GM12878 (cell line): ENCODE results near the gene LEF1. TPM values are rescaled to one million over a fixed set of nuclear protein-coding genes. Genes with fewer than 3 reads are reported as not detected.

Source experiments
- ATAC-seq: fragments of 200-7000 bp; cut with Tn5 transposase; 3 replicates; pipeline ENCODE4 v1.9.1; 2020; ENCODE audit warnings: mild to moderate bottlenecking, moderate library complexity
- BruUV-seq: library from RNA; stranded (reverse); fragments of 400-500 nt; replicated peaks from 2 replicates; lab custom pipeline; 2021; lab: Mats Ljungman, UMichigan
- CTCF ChIA-PET: fragments of 300-600 bp; sonication (Branson Sonifier 250); formaldehyde crosslinking; extraction: SDS; loops from one replicate; lab custom pipeline; 2021; ENCODE audit warnings: inconsistent platforms; lab: Yijun Ruan, JAX
- POLR2A ChIA-PET: fragments of 350-600 bp; formaldehyde crosslinking; extraction: SDS; loops from one replicate; lab custom pipeline; 2021; ENCODE audit warnings: inconsistent platforms; lab: Charles Lee
- RAD21 ChIA-PET: fragments of 300-600 bp; sonication (Branson Sonifier 250); formaldehyde crosslinking; loops from one replicate; lab custom pipeline; 2023; ENCODE audit warnings: antibody characterized with exemption; ENCODE audit not compliant: unreplicated experiment; lab: Charles Lee
- SMC1A ChIA-PET: fragments of 300-600 bp; sonication (Branson Sonifier 250); formaldehyde crosslinking; loops from one replicate; lab custom pipeline; 2023; ENCODE audit not compliant: unreplicated experiment, uncharacterized antibody; lab: Charles Lee
- DNase-seq: peaks from one replicate; pipeline ENCODE4 v3.0.0-alpha.2; 2011; ENCODE audit warnings: low read depth, low spot score
- FAIRE-seq: peaks from 3 replicates; lab custom pipeline; 2011; peaks lifted over from hg19 to GRCh38; lab: Jason Lieb, UNC
- H2AFZ ChIP-seq: 2 replicates; pipeline ENCODE4 v1.6.0; 2011; ENCODE audit warnings: low read depth, low read length, control low read depth; ENCODE audit not compliant: control insufficient read depth
- H3K27ac ChIP-seq: 2 replicates; pipeline ENCODE4 v1.5.1; 2011; ENCODE audit warnings: control low read depth; ENCODE audit not compliant: control insufficient read depth, insufficient read depth
- H3K27me3 ChIP-seq, 2 experiments: replicated peaks in 1 of 2; 2 replicates each; pipeline versions ENCODE4 v1.6.0 to v1.6.1; 2011; ENCODE audit warnings: low read length in 1 of 2; ENCODE audit not compliant: control insufficient read depth in 2 of 2, insufficient read depth in 2 of 2
- H3K36me3 ChIP-seq, 2 experiments: 2 replicates each; pipeline ENCODE4 v1.5.1; 2011; ENCODE audit warnings: low read length in 1 of 2; ENCODE audit not compliant: control insufficient read depth in 2 of 2, insufficient read depth in 2 of 2
- H3K4me1 ChIP-seq: 2 replicates; pipeline ENCODE4 v1.6.1; 2011; ENCODE audit warnings: mild to moderate bottlenecking, low read length, moderate library complexity, mixed read lengths; ENCODE audit not compliant: control insufficient read depth, insufficient read depth
- H3K4me2 ChIP-seq: 2 replicates; pipeline ENCODE4 v1.6.0; 2011; ENCODE audit warnings: control low read depth; ENCODE audit not compliant: control insufficient read depth, insufficient read depth
- H3K4me3 ChIP-seq: fragments of 200-600 bp; sonication (generic); 2 replicates; pipeline ENCODE4 v1.5.1; 2016
- H3K79me2 ChIP-seq: 2 replicates; pipeline ENCODE4 v1.6.0; 2011; ENCODE audit warnings: low read length; ENCODE audit not compliant: control insufficient read depth, insufficient read depth
- H3K9ac ChIP-seq: 2 replicates; pipeline ENCODE4 v1.8.0; 2011; ENCODE audit warnings: low read length, control low read depth, mixed read lengths; ENCODE audit not compliant: control insufficient read depth, insufficient read depth
- H3K9me3 ChIP-seq: replicated peaks from 3 replicates; pipeline ENCODE4 v1.5.1; 2011; ENCODE audit warnings: mild to moderate bottlenecking, low read length; ENCODE audit not compliant: control insufficient read depth, insufficient read depth
- H4K20me1 ChIP-seq: 2 replicates; pipeline ENCODE4 v1.6.0; 2011; ENCODE audit not compliant: control insufficient read depth, insufficient read depth
- ATF7 ChIP-seq: fragments of 450-650 bp; IDR thresholded peaks from 2 replicates; pipeline ENCODE4 v1.6.1; 2016; ENCODE audit warnings: low read depth, mild to moderate bottlenecking
- CEBPB ChIP-seq, 2 experiments: fragments of 150-350 bp in 1 of 2; IDR thresholded peaks; 2 replicates each; pipeline ENCODE4 v1.6.1; 2012 to 2014; ENCODE audit warnings: low read depth in 2 of 2, low read length in 2 of 2, borderline replicate concordance in 1 of 2, inconsistent platforms in 1 of 2
- GATAD2B ChIP-seq: fragments of 450-650 bp; conservative IDR thresholded peaks from 2 replicates; pipeline ENCODE4 v1.6.1; 2017; ENCODE audit warnings: low read depth, mild to moderate bottlenecking, moderate library complexity
- MYC ChIP-seq: IDR thresholded peaks from 2 replicates; pipeline ENCODE4 v1.6.1; 2011; ENCODE audit warnings: mild to moderate bottlenecking, low read length, moderate library complexity, inconsistent platforms; ENCODE audit not compliant: insufficient read depth, insufficient replicate concordance, insufficient read length, severe bottlenecking
- PAX5 ChIP-seq: IDR thresholded peaks from 2 replicates; pipeline ENCODE4 v1.6.1; 2011; ENCODE audit warnings: low read depth, low read length, borderline replicate concordance
- POU2F2 ChIP-seq: IDR thresholded peaks from 3 replicates; pipeline ENCODE4 v1.6.1; 2011; ENCODE audit warnings: low read depth, mild to moderate bottlenecking, low read length, borderline replicate concordance
- SIN3A ChIP-seq: IDR thresholded peaks from 2 replicates; pipeline ENCODE4 v1.6.1; 2012; ENCODE audit warnings: low read depth, low read length, improper control_type of control experiment
- SMAD1 ChIP-seq: fragments of 450-650 bp; IDR thresholded peaks from 2 replicates; pipeline ENCODE4 v1.6.1; 2018; ENCODE audit warnings: mild to moderate bottlenecking, low read depth; ENCODE audit not compliant: partially characterized antibody
- SREBF2 ChIP-seq: IDR thresholded peaks from 2 replicates; pipeline ENCODE4 v1.6.1; 2012; ENCODE audit warnings: mild to moderate bottlenecking, low read length
- ZSCAN29 ChIP-seq: fragments of 450-650 bp; IDR thresholded peaks from 2 replicates; pipeline ENCODE4 v1.6.1; 2017; ENCODE audit warnings: mild to moderate bottlenecking, moderate library complexity
- WGBS: methylation state at CpG from one replicate; pipeline ENCODE4 v1.1.6; 2016; ENCODE audit warnings: low lambda C conversion rate; ENCODE audit not compliant: insufficient replicate concordance, insufficient coverage; ENCODE audit errors: missing lambda C conversion rate; 5-methylcytosine and 5-hydroxymethylcytosine counted together
- in situ Hi-C: fragments of 300-500 bp; cut with MboI; formaldehyde crosslinking; loops from 9 replicates; pipeline ENCODE4 v1.14.3; 2018; ENCODE audit warnings: mixed read lengths
- intact Hi-C: fragments of 100-400 bp; cut with micrococcal nuclease; formaldehyde crosslinking; loops from one replicate; pipeline ENCODE4 v1.14.2; 2022; ENCODE audit not compliant: unreplicated experiment
- polyA plus RNA-seq, 11 experiments: library from polyadenylated mRNA; depleted of rRNA in 4 of 11; unstranded in 6 of 11; stranded (reverse) in 5 of 11; fragments of >200 nt; fragmentation: Nextera tagmentation in 4 of 11; fragmentation: Illumina TruSeq in 1 of 11; extraction: Ambion mirVana in 4 of 11; extraction: Trizol in 1 of 11; gene quantifications; 1 replicate in 1 of 11; 2 replicates in 10 of 11; pipeline versions ENCODE4 v1.2.1 to v1.2.3, GENCODE V29; 2011 to 2016; ENCODE audit warnings: inconsistent platforms in 2 of 11, missing spikeins in 2 of 11, low read depth in 1 of 11
- total RNA-seq, 4 experiments: library from RNA; depleted of rRNA in 3 of 4; stranded (reverse); fragments of >200 nt in 3 of 4; fragmentation: Illumina TruSeq in 1 of 4; extraction: Trizol in 1 of 4; gene quantifications; 2 replicates each; pipeline versions ENCODE4 v1.2.1 to v1.2.3, GENCODE V29; 2013 to 2021
- TF ChIP-seq, protein P1 (sequence below): fragments of 450-650 bp; IDR thresholded peaks from 2 replicates; pipeline ENCODE4 v1.6.1; 2017; ENCODE audit warnings: borderline replicate concordance
- TF ChIP-seq, protein P2 (sequence below): IDR thresholded peaks from 2 replicates; pipeline ENCODE4 v1.6.1; 2011; ENCODE audit warnings: borderline replicate concordance, low read depth, mild to moderate bottlenecking, moderate library complexity, mixed read lengths, low read length; ENCODE audit not compliant: insufficient read depth; ENCODE audit errors: extremely low read length
- TF ChIP-seq, protein P3 (sequence below): fragments of 450-650 bp; IDR thresholded peaks from 2 replicates; pipeline ENCODE4 v1.6.1; 2018; ENCODE audit warnings: mild to moderate bottlenecking, low read depth, moderate library complexity; ENCODE audit not compliant: partially characterized antibody
- TF ChIP-seq, protein P4 (sequence below): IDR thresholded peaks from 2 replicates; pipeline ENCODE4 v1.6.1; 2012; ENCODE audit warnings: improper control_type of control experiment, low read depth, low read length; ENCODE audit not compliant: insufficient replicate concordance

Gene LEF1
- total and polyA plus RNA-seq, 10 of the 15 experiments (the other 5 are each of a cell fraction or from before 2014, with no cell fraction given): 10.2 to 38.1 (median 19.5) TPM

DNA sequence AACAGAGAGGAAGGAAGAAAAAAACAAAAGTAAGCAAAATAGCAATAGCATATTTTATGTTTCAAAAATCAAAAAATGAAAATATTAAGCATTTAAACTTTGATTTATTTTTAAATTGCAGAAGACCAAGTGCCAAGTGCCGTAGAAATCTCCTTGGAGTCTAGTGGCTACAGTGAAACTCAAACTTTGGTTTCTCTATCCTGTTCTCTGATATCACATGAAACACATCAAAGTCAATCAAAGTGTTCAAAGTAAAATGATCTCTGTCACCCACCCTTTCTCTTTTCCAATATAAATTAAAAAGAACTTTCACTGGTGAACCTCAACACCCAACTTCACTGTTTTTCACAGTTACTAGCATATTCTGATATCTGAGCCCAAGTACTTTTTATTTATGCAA is 98.0 kb downstream of the LEF1 start:
- Histone ChIP-seq H4K20me1 (no peaks in the 10 kb centered on the region), H3K27ac (no peak overlapping the region), H3K9ac (no peak overlapping the region), H3K4me1 (no peaks in the 10 kb centered on the region), H3K9me3 (no peaks in the 10 kb centered on the region), H2AFZ (no peak overlapping the region), H3K79me2 (no peaks in the 10 kb centered on the region), H3K36me3 (no peaks in the 10 kb centered on the region), H3K4me2 (no peak overlapping the region), H3K4me3 (no peak overlapping the region), H3K27me3 (no peaks in the 10 kb centered on the region)
- ChIA-PET POLR2A (interaction anchor here (0.6 kb wide), 1 partner anchor 15 kb away, joined by 3 read pairs; no protein-coding TSS in a partner anchor), SMC1A (no interaction called here), RAD21 (no interaction called here), CTCF (no interaction called here)
- intact Hi-C loops (no loop called here), in situ Hi-C loops (no loop called here)
- no TSS peak for BruUV-seq
- 41% methylated on average over 1 of the region's 1 CpG for WGBS
- FAIRE-seq (no peak), DNase-seq (no peak), ATAC-seq (no peak)
- TF ChIP-seq, protein P1, sequence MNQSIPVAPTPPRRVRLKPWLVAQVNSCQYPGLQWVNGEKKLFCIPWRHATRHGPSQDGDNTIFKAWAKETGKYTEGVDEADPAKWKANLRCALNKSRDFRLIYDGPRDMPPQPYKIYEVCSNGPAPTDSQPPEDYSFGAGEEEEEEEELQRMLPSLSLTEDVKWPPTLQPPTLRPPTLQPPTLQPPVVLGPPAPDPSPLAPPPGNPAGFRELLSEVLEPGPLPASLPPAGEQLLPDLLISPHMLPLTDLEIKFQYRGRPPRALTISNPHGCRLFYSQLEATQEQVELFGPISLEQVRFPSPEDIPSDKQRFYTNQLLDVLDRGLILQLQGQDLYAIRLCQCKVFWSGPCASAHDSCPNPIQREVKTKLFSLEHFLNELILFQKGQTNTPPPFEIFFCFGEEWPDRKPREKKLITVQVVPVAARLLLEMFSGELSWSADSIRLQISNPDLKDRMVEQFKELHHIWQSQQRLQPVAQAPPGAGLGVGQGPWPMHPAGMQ: no peak
- TF ChIP-seq MYC (no peak), POU2F2 (no peak), SIN3A (no peak), CEBPB (IDR thresholded peaks at IDR 0.05; ENCODE audit: borderline replicate concordance in 1 of 2, low read depth in 2 of 2, low read length in 2 of 2) (no peak), GATAD2B (no peak), PAX5 (no peak), SMAD1 (no peak), ATF7 (no peak), ZSCAN29 (no peak), SREBF2 (no peak)
- TF ChIP-seq, protein P2, sequence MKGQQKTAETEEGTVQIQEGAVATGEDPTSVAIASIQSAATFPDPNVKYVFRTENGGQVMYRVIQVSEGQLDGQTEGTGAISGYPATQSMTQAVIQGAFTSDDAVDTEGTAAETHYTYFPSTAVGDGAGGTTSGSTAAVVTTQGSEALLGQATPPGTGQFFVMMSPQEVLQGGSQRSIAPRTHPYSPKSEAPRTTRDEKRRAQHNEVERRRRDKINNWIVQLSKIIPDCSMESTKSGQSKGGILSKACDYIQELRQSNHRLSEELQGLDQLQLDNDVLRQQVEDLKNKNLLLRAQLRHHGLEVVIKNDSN: no peak
- TF ChIP-seq, protein P3, sequence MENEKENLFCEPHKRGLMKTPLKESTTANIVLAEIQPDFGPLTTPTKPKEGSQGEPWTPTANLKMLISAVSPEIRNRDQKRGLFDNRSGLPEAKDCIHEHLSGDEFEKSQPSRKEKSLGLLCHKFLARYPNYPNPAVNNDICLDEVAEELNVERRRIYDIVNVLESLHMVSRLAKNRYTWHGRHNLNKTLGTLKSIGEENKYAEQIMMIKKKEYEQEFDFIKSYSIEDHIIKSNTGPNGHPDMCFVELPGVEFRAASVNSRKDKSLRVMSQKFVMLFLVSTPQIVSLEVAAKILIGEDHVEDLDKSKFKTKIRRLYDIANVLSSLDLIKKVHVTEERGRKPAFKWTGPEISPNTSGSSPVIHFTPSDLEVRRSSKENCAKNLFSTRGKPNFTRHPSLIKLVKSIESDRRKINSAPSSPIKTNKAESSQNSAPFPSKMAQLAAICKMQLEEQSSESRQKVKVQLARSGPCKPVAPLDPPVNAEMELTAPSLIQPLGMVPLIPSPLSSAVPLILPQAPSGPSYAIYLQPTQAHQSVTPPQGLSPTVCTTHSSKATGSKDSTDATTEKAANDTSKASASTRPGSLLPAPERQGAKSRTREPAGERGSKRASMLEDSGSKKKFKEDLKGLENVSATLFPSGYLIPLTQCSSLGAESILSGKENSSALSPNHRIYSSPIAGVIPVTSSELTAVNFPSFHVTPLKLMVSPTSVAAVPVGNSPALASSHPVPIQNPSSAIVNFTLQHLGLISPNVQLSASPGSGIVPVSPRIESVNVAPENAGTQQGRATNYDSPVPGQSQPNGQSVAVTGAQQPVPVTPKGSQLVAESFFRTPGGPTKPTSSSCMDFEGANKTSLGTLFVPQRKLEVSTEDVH: no peak
- TF ChIP-seq, protein P4, sequence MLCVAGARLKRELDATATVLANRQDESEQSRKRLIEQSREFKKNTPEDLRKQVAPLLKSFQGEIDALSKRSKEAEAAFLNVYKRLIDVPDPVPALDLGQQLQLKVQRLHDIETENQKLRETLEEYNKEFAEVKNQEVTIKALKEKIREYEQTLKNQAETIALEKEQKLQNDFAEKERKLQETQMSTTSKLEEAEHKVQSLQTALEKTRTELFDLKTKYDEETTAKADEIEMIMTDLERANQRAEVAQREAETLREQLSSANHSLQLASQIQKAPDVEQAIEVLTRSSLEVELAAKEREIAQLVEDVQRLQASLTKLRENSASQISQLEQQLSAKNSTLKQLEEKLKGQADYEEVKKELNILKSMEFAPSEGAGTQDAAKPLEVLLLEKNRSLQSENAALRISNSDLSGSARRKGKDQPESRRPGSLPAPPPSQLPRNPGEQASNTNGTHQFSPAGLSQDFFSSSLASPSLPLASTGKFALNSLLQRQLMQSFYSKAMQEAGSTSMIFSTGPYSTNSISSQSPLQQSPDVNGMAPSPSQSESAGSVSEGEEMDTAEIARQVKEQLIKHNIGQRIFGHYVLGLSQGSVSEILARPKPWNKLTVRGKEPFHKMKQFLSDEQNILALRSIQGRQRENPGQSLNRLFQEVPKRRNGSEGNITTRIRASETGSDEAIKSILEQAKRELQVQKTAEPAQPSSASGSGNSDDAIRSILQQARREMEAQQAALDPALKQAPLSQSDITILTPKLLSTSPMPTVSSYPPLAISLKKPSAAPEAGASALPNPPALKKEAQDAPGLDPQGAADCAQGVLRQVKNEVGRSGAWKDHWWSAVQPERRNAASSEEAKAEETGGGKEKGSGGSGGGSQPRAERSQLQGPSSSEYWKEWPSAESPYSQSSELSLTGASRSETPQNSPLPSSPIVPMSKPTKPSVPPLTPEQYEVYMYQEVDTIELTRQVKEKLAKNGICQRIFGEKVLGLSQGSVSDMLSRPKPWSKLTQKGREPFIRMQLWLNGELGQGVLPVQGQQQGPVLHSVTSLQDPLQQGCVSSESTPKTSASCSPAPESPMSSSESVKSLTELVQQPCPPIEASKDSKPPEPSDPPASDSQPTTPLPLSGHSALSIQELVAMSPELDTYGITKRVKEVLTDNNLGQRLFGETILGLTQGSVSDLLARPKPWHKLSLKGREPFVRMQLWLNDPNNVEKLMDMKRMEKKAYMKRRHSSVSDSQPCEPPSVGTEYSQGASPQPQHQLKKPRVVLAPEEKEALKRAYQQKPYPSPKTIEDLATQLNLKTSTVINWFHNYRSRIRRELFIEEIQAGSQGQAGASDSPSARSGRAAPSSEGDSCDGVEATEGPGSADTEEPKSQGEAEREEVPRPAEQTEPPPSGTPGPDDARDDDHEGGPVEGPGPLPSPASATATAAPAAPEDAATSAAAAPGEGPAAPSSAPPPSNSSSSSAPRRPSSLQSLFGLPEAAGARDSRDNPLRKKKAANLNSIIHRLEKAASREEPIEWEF: no peak
